ENCODE results near the gene NUP214.
"Not testable (repeated sequence)": the region's sequence is repeated elsewhere in the genome, so short reads cannot be mapped to it uniquely, and the experiment has no call there.

The NUP214 gene

GRCh38 chr9:131234799-131235479, 109.6 kb downstream of the NUP214 start:
- DNase-seq (ENCODE audit: low read depth), result no peak

GRCh38 chr9:131235480-131235851, 110.1 kb downstream of the NUP214 start:
- no peak for DNase-seq (ENCODE audit: low read depth)

GRCh38 chr9:131236161-131236560, 110.8 kb downstream of the NUP214 start:
- DNase-seq (ENCODE audit: low read depth), result no peak

GRCh38 chr9:131236761-131237160, 111.4 kb downstream of the NUP214 start:
- DNase-seq (ENCODE audit: low read depth), result no peak

GRCh38 chr9:131237291-131237690, 111.9 kb downstream of the NUP214 start:
- no peak for DNase-seq (ENCODE audit: low read depth)

- peak; percentile 54 for DNase-seq (ENCODE audit: low read depth)
These were observed 112.6 kb downstream of the NUP214 start for GRCh38 chr9:131237931-131238401.

- DNase-seq (ENCODE audit: low read depth), result no peak
These were observed 113.1 kb downstream of the NUP214 start for GRCh38 chr9:131238402-131239021.

- DNase-seq (ENCODE audit: low read depth), result no peak
These were observed 114.0 kb downstream of the NUP214 start for GRCh38 chr9:131239161-131239975.

GRCh38 chr9:131240047-131240921, 114.9 kb downstream of the NUP214 start:
- no peak for DNase-seq (ENCODE audit: low read depth)

GRCh38 chr9:131244331-131244730, 118.9 kb downstream of the NUP214 start:
- DNase-seq (ENCODE audit: low read depth), result not testable (repeated sequence)

- no peak for DNase-seq (ENCODE audit: low read depth)
These were observed 121.2 kb downstream of the NUP214 start for GRCh38 chr9:131246618-131247017.

GRCh38 chr9:131252120-131252519, 126.7 kb downstream of the NUP214 start:
- DNase-seq (ENCODE audit: low read depth), result no peak

- no peak for DNase-seq (ENCODE audit: low read depth)
These were observed 128.6 kb downstream of the NUP214 start for GRCh38 chr9:131253891-131254491.

GRCh38 chr9:131254626-131255025, 129.2 kb downstream of the NUP214 start:
- DNase-seq (ENCODE audit: low read depth), result no peak

GRCh38 chr9:131255676-131256197, 130.4 kb downstream of the NUP214 start:
- DNase-seq (ENCODE audit: low read depth), result no peak

GRCh38 chr9:131257266-131258025, 132.1 kb downstream of the NUP214 start:
- DNase-seq (ENCODE audit: low read depth), result no peak

- no peak for DNase-seq (ENCODE audit: low read depth)
These were observed 132.8 kb downstream of the NUP214 start for GRCh38 chr9:131258186-131258585.

- DNase-seq (ENCODE audit: low read depth), result no peak
These were observed 133.5 kb downstream of the NUP214 start for GRCh38 chr9:131258698-131259431.

- no peak for DNase-seq (ENCODE audit: low read depth)
These were observed 134.1 kb downstream of the NUP214 start for GRCh38 chr9:131259432-131259898.

Data from GM04504 (cell line).